HG03460 (cell line): ENCODE measurements around the gene HCFC2.
"Not testable (repeated sequence)": the region's sequence is repeated elsewhere in the genome, so short reads cannot be mapped to it uniquely, and the experiment has no call there.

Experiments
- ATAC-seq: cut with Tn5 transposase; IDR thresholded peaks from one replicate; pipeline ENCODE4 v1.9.1; 2021; ENCODE audit not compliant: unreplicated experiment

Gene HCFC2

DNA sequence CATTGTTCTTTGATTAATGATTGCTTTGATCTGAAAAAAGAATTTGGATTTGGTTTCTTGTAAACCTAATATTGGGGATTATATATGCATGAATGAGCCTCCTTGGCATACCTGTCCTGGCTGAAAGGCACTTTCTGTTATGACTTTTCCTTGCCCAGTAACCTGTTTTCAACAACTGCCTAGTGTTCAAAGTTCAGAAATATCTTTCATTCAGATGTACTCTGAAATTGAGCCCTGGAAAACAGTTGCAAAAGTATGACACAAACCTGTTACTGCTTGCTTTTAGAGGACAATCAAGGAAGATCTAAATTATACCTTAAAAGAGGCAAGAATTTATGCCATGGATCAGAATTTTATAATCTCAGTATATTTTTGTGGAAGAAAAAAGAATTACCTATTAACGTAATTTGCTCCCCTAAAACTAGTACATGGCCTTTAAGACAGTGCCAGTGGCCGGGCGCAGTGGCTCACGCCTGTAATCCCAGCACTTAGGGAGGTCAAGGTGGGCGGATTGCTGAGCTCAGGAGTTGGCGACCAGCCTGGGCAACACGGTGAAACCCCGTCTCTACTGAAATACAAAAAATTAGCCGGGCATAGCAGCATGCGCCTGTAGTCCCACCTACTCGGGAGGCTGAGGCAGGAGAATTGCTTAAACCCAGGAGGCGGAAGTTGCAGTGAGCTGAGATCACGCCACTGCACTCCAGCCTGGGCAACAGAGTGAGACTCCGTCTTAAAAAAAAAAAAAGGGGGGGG is 50.7 kb downstream of the HCFC2 start:
- not testable (repeated sequence) for ATAC-seq

DNA sequence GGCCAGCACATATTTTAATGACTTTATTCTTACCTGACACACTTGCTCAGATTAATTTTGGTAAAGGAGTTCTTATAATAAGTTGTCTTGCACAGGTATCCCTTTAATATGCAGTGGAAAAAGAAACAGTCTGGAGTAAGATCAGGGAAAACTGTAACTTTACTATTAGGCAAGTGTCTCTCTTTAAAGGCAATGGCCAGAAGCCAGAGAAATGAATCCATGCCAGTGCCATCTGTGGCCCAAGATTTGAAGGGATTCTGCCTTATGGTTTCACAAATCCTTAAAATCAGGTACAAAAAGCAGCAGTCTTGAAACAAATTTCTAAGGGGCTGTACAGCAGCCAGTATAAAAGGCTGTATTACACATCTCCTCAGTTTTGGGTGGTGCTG is 51.2 kb downstream of the HCFC2 start:
- no peak for ATAC-seq

DNA sequence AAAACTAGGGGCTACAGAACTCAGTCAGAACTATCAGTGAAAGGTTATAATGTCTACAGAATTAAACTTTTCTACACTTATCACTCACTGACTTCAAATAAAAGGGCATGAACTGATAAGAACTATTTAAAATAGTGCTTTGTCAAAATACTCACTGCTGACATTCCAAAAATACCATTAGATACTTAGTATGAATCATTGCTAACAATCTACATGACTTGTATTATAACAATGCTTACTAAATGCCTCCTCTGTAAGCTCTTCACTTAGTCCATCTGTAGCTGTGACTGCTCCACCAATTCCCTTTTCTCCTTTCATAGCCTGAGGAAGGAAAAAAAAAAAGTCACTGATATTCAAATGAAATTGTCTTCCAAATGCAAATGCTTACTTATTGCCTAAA is 56.7 kb downstream of the HCFC2 start:
- no peak for ATAC-seq

DNA sequence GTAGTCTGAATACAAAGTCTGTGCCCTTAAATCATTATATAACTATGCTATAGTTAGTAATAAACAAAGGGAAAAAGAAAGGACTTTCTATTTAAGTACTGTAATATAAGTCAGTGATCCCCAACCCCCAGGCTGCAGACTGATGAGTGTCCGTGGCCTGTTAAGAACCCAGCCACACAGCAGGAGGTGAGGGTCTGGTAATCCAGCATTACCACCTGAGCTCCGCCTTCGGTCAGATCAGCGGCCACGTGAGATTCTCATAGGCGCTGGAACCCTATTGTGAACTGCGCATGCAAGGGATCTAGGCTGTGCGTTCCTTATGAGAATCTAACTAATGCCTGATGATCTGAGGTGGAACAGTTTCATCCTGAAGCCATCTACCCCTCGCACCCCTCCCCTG is 58.0 kb downstream of the HCFC2 start:
- no peak for ATAC-seq

DNA sequence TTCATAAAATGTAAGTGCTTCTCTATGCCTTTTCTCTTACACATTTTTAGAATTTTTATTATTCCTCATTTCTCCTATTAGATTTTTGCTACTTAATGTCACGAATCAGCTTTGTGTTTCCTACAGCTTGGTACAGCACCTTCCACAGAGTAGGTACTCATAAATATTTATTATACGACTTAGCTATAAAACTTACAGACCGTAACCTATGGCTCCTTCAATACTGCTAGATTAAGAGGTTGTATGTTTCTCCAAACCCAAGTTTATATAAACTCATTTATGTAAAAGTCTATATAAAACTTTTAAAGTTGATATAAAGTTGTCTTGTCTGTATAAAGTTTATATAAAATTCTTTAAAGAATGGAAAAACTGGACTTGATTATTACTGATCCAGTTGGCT is 62.2 kb downstream of the HCFC2 start:
- ATAC-seq, result no peak

DNA sequence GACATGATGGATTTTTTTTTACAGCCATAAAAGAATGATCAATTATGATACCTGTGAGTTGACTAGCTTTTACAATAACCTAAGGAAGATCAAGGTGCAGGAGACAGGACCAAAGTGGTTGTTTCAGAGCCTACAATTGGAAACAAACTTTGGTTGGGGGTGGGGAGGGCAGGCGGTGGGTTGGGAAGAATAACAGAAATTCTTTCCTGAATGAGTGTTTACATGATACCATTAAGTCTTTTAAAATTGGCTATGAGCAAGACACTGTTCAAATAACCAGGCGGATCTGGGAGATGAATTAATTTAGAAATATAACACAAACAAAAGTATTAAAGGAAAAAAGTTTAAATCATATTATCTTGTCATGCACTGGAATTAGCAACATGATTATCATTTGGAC is 66.4 kb downstream of the HCFC2 start:
- no peak for ATAC-seq

DNA sequence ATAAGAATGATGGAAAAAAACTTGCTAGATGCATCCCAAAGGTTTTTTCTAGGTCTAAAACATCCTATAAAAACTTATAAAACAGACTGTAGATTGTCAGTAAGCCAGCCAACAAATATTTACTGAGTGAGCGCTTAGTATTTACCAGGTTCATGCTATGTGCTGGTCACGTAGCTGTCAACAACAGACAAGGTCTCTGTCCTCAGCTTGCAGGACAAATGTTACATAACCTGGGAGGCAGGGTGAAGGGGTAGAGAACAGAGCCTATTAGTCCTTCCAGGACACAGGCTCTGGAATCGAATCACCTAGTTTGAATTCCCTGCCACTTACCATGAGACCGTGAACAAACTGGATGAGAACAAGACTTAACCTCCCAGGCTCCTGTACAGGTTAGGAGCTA is 67.3 kb downstream of the HCFC2 start:
- ATAC-seq, result no peak

DNA sequence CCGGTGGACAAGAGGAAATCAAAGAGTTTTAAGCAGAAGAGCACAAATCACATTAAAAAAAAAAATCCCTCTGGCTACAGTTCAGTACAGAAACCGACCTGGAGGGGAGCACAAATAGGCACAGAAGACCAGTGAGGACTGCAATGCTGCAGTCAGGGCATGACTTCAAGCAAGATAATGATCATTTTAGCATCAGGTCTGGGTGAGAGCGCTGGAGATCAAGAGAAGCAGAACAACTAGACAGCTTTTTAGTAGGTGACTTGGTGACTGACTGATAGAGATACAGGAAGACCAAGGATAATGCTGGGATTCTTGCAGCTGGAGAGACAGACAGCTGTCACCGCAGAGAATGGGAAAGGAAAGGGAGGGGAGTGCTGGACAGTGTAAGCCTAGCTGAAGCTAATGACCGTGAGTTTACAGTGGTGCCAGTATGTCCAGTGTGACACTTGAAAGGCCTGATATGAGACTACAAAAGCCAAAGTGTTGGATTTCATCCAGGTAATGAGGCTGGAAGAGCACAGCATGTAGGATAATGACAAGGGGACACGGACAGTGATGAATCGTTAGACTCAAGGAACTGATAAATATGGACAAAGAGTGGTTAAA is 68.1 kb downstream of the HCFC2 start:
- ATAC-seq, result no peak

DNA sequence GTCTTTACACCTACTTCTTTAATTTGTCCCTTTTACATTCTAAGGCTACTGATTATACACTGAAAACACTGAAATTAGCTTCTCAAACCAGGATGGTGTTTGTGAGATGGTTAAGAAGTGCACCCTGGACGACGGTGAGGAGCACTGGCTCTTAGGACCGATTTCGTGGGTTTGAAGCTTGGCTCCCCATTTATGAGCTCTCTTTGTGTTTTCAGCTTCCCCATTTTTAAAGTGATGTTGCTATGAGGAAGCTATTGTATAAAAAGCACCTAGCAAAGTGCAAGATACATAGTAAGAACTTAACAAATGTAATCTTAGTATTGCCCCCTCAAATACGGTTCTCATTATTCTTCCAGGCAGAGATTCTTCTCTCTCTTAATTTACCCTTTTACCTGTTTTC is 69.0 kb downstream of the HCFC2 start:
- ATAC-seq, result no peak

DNA sequence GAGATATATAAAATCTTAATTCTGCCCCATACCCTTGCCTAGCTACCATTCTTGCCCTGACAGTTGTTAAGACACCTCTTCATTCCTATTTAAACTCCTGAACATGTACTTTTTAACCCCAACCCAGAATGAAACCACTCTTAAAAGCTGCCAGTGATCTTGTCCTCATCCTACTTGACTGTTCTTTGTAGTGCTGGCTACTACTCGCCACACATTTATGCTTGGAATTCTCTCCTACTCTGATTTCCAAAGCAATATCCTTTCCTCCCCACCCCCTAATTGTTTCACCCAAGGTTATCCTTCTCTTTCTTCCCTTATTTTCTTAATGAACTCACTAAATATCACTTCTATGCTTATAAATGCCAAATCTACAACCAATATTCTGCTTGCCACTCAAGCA is 69.5 kb downstream of the HCFC2 start:
- ATAC-seq, result no peak

DNA sequence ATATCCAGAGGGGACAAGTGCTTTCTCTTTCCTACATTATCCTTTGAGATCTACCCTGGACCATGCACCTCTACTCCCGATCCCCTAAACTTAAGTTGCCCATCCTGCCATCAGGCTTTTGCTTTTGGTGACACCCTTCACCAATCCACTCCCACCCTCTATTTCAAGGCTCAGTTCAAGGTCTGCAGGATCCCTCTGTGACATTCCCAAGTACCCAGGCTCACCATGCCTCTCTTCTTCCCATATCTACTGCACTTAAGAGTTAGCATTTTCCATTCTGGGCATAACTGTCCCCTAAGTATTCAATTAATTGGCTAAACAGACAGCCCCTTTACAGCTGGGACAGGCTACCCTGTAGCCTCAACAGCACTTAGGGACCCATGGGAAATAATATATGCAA is 70.6 kb downstream of the HCFC2 start:
- ATAC-seq, result no peak

DNA sequence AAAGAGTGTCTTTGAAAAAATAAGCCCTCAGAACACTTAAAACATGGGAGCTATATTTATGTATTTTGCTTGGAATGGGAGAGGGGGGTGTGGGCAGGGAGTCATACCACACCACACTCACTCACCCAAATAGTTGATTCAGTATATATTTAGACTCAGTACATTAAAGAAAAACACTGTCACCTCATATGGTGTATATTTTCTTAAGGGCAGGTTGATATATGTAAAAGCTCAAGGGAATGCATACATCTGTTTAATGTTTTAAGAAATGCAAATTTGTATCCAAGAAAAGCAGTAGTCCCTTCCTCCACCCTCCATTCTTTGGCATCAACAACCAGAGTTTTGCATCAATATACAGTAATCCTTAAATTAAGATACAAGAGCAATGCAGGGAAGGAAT is 72.2 kb downstream of the HCFC2 start:
- ATAC-seq, result no peak

DNA sequence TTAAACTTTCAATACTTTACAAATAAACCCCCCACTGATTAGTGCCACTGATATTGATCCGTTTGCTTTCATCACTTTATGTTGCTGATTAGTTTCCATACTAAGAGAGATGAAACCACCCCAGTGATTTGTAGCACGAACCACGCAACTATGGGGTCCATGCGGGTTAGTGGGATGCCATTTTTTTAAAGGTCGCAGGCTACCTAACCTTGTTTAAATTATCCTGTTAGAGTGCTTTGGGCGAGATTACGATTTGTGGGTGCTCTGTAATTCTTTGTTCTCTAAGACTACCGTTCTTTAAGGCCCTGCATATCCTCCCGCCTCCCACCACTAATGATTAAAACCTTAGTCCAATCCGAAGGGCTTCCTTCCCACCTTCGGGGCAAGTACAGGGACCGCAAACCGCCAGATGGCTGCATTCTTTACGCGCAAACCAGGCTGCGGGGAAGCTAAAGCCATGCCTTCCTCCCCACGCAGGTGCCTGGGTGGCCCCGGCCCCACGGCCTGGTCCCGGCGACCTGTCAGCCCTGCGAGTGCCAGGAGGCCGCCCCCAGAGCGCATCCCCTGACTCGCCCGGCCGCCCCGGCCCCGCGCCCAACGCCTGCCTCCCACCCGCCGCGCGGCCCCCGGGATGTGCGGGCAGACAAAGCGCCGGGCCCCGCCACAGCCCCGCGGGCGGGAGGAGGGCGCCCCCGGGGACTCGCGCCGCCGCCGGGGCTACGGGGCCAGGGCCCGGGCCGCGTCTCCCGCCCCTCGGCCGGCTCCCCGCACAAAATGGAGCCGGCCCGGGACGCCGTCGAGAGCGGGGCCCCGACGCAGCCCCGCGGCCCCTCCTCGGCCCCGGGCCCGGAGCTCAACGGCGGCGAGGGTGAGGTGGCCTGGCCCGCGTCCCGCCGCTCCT is 72.9 kb downstream of the HCFC2 start:
- ATAC-seq, result peak; percentile 43

DNA sequence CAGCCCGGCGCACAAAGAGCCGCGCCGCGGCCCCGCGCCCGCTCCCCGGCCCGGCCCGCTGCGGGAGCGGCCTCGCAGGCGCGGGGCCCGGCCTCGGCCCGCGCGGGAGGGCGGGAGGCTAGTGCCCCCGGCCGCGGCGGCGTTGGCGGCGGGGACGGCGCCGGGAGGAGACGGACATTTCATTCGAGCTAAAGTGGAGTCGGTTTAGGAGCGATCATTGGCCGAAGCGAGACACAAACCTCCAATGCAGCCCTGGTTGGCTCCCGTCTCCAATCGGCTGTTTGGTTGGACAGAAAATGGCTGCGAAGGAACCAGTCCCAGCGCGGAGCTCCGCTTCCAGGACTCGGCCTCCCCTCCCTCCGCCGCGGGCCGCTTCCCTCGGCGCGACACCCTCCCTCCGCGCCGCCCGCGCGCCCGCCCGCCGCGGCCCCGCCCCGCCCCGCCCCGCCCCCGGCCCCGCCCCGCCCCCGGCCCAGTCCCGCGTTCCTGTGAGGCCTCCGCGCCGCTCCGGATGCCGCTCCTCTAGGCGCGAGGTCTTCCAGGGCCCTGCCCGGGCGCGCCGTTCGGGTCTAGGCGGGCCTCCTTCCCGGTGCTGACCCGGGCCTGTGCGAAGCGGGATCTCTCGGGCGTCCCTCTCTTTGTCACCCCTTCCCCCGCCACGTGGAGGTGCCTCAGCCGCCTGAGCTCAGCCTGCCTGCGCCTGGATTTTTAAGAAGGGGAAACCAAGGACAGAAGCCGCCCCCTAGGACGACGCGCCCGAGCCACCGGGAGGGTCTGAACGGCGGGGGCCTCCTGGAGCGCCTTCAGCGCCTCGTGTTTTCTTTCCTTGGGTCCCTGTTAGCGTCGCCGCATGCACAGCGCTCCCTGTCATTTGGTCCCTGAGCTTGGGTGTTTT is 73.8 kb downstream of the HCFC2 start, which contains the start of gene NFYB:
NFYB (minus strand) TSS at position 309 of the 895 bp plus-strand sequence. CDS start 2,757 bp downstream, outside the sequence.
- ATAC-seq, result peak; percentile 91

DNA sequence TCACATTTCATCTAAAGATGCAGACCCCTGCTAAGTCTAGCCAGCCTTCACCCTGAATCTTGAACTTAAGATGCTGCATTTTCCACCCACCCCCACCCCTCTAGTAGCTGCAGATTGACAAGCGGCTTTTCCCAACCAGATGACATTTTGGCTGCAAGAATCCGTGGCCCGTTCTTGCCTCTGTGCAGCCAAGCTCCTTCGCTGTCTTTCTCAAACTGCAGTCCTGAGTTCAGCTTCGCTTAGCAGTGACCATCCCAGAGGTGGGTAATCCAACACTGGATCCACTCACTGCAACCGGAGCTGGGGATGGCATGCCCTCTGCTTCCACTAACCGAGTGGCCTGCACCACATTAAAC is 74.4 kb downstream of the HCFC2 start:
- ATAC-seq, result no peak

DNA sequence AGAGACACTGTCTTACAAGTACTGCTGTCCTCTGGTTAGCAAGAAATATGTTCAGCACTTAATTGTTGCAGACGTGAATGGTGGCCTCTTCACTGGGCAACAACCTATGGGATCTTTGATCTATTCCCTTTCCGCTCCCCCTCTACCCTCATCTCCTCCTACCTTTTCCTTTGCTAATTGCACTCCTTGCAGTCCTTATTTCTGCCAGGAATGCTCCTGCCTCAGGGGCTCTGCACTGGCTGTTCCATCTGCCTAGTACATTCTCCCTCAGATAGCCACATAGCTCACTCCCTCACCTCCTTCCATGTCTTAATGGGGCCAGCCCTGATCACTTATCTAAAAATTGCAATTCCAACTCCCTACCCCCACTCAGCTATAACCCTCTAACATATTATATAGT is 78.2 kb downstream of the HCFC2 start:
- no peak for ATAC-seq

DNA sequence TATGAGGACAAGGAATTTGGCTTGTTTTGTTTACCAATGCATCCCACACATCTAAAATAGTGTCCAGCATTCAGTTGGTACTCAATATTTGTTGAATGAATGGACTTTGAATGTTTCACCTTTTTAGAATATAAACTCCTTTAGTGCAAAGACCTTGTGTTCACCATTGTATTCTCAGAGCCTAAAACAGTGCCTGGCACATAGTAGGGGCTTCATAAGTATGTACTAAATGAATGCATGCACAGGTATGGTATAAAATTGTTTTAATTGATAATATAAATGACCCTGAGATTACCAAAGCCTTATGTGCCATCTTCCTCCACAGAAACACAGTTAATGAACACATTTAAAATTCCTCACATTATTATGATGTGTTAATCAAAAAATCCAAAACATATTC is 78.7 kb downstream of the HCFC2 start:
- ATAC-seq, result no peak

DNA sequence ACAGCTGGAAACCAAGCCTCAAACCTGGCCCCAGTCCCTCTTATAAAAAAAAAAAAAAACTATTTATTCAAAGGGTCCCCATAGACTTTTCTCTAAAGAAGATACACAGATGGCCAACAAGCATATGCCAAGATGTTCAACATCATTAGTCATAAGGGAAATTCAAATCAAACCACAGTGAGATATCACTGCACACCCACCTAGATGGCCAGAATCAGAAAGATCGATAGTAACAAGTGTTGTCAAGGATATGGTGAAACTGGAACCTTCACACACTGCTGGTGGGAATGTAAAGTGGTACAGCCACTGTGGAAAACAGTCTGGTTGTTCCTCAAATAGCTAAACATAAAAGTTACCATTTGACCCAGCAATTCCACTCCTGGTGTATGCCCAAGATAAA is 79.6 kb downstream of the HCFC2 start:
- ATAC-seq, result no peak

DNA sequence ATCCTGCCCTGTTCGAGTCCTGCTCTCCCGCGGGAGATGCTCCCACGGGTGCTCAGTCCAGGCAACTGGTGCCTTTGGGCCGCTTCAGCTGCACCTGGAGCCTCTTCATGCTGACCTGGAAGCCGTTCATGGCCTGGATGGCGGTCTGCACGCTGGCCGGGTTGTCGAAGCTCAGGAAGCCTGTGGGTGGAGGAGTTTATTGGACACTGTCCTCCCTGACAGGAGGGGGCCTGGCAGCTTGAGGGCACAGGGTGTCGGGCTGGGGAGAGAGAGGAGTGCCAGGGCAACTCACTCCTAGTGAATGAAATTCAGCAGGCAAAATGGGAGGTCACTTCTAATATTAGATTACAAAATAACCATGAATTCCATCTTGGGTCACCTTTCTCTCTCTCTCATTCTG is 83.0 kb downstream of the HCFC2 start:
- ATAC-seq, result no peak

DNA sequence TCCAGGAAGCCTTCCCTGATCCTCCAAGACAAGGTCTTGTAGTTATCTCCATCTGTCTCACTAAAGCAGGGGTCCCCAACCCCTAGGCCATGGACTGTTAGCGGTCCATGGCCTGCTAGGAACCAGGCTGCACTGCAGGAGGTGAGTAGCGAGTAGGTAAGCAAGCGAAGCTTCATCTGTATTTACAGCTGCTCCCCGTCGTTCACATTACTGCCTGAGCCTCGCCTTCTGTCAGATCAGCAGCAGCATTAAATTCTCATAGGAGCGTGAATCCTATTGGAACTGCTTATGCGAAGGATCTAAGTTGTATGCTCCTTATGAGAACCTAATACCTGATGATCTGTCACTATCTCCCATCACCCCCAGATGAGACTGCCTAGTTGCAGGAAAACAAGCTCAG is 86.1 kb downstream of the HCFC2 start:
- ATAC-seq, result no peak

DNA sequence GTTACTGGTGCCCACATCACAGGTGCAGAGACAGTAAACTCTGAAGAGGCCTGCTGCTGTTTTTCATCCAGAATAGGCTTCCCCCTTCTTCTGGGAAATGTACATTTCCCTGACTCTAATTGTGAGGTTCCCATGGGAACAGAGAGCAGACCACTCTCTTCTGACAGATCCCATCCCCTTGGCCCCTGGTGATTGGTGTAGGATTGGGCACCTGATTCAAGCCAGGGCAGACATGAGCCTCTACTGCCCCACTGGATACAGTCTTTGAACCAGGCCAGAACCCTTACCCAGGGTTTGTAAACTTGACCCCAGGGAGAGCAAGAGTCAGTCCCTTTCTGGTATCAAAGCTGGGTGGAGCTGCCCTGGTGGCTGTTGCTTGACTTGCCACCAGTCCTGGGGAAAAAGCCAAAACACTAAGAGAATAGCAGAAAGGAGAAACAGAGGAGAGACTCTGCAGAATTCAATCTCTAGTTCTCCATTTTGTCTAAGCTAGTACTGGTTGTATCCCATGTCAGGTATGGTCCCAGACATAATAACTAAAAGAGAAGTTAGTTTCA is 88.4 kb downstream of the HCFC2 start:
- ATAC-seq, result no peak
